B cell (primary cell): ENCODE results near the gene ADI1. TPM values are rescaled to one million over a fixed set of nuclear protein-coding genes. Genes with fewer than 3 reads are reported as not detected.

Experiments
- ATAC-seq: fragments of 200-7000 bp; cut with Tn5 transposase; one replicate; pipeline ENCODE4 v1.10.0; 2021; ENCODE audit warnings: low read depth, mild to moderate bottlenecking, moderate number of reproducible peaks, moderate library complexity
- CTCF ChIA-PET: fragments of 350-600 bp; sonication (Branson Sonifier 250); formaldehyde crosslinking; loops from one replicate; lab custom pipeline; 2021; ENCODE audit warnings: antibody characterized with exemption, inconsistent platforms; lab: Charles Lee
- POLR2A ChIA-PET: fragments of 350-600 bp; sonication (Branson Sonifier 250); formaldehyde crosslinking; loops from one replicate; lab custom pipeline; 2021; ENCODE audit warnings: antibody characterized with exemption; lab: Charles Lee
- DNase-seq: peaks from one replicate; pipeline ENCODE4 v3.0.0; 2013
- H2AFZ ChIP-seq: 2 replicates; pipeline ENCODE4 v1.6.1; 2012; ENCODE audit warnings: mild to moderate bottlenecking, low read depth, low read length; ENCODE audit not compliant: insufficient read depth, poor library complexity, severe bottlenecking
- H3K27ac ChIP-seq, 2 donors: 1 replicate in 1 of 2; 2 replicates in 1 of 2; pipeline ENCODE4 v1.5.1; 2012 to 2013; ENCODE audit warnings: low read length in 2 of 2, mild to moderate bottlenecking in 2 of 2, moderate library complexity in 1 of 2
- H3K27me3 ChIP-seq, 4 experiments: fragments of 200-600 bp in 1 of 4; sonication (generic) in 1 of 4; replicated peaks in 1 of 4; 1 replicate in 2 of 4; 2 replicates in 2 of 4; pipeline versions ENCODE4 v1.6.1 to v1.7.0; 2013 to 2016; ENCODE audit warnings: low read length in 3 of 4, mild to moderate bottlenecking in 2 of 4, mixed read lengths in 1 of 4, moderate library complexity in 1 of 4; ENCODE audit not compliant: insufficient read depth in 4 of 4, control insufficient read depth in 3 of 4; ENCODE audit errors: control extremely low read depth in 1 of 4
- H3K36me3 ChIP-seq, 2 experiments: replicated peaks in 1 of 2; 1 replicate in 1 of 2; 2 replicates in 1 of 2; pipeline versions ENCODE4 v1.6.1 to v1.7.1; 2013; ENCODE audit warnings: low read length in 1 of 2; ENCODE audit not compliant: insufficient read depth in 2 of 2, control insufficient read depth in 1 of 2; ENCODE audit errors: control extremely low read depth in 1 of 2, extremely low read depth in 1 of 2
- H3K4me1 ChIP-seq, 2 donors: fragments of 200-600 bp in 1 of 2; sonication (generic) in 1 of 2; 1 replicate in 1 of 2; 2 replicates in 1 of 2; pipeline versions ENCODE4 v1.5.1 to v1.6.1; 2013 to 2017; ENCODE audit warnings: low read length in 2 of 2; ENCODE audit not compliant: control insufficient read depth in 2 of 2, insufficient read depth in 2 of 2
- H3K4me2 ChIP-seq: replicated peaks from 2 replicates; pipeline ENCODE3; 2012; ENCODE audit warnings: mild to moderate bottlenecking, low read depth, low read length; ENCODE audit not compliant: poor library complexity, severe bottlenecking
- H3K4me3 ChIP-seq, 5 experiments: fragments of 200-600 bp in 1 of 5; sonication (generic) in 1 of 5; 1 replicate in 3 of 5; 2 replicates in 2 of 5; pipeline versions ENCODE4 v1.5.1 to v1.7.0; 2011 to 2016; ENCODE audit warnings: low read length in 4 of 5, mild to moderate bottlenecking in 4 of 5, low read depth in 2 of 5, control low read depth in 1 of 5, moderate library complexity in 1 of 5; ENCODE audit not compliant: insufficient read depth in 1 of 5; ENCODE audit errors: control extremely low read depth in 1 of 5, extremely low read depth in 1 of 5
- H3K79me2 ChIP-seq: fragments of 200-600 bp; sonication (generic); one replicate; pipeline ENCODE4 v1.6.0; 2016; ENCODE audit warnings: low read length; ENCODE audit not compliant: control insufficient read depth, insufficient read depth
- H3K9ac ChIP-seq: fragments of 200-600 bp; sonication (generic); 2 replicates; pipeline ENCODE4 v1.6.1; 2017; ENCODE audit warnings: mild to moderate bottlenecking, low read length, moderate library complexity
- H3K9me3 ChIP-seq, 3 donors: one replicate each; pipeline versions ENCODE4 v1.6.1 to v1.7.1; 2013; ENCODE audit warnings: low read length in 2 of 3; ENCODE audit not compliant: control insufficient read depth in 2 of 3, insufficient read depth in 1 of 3; ENCODE audit errors: control extremely low read depth in 1 of 3
- H4K20me1 ChIP-seq: 2 replicates; pipeline ENCODE4 v1.6.0; 2012; ENCODE audit warnings: mild to moderate bottlenecking, low read length; ENCODE audit not compliant: insufficient read depth, control insufficient read depth, poor library complexity, severe bottlenecking
- H3K27ac Mint-ChIP-seq: one replicate; pipeline ENCODE4 v1.8.0; 2021; ENCODE audit warnings: mixed read lengths
- H3K27me3 Mint-ChIP-seq: one replicate; pipeline ENCODE4 v1.8.0; 2021; ENCODE audit warnings: mixed read lengths
- H3K4me1 Mint-ChIP-seq: one replicate; pipeline ENCODE4 v1.8.0; 2021; ENCODE audit warnings: mixed read lengths
- H3K4me3 Mint-ChIP-seq: one replicate; pipeline ENCODE4 v1.8.0; 2021; ENCODE audit warnings: mixed read lengths
- H3K9me3 Mint-ChIP-seq: one replicate; pipeline ENCODE4 v1.8.0; 2022; ENCODE audit warnings: mixed read lengths; ENCODE audit not compliant: insufficient read depth
- EZH2 ChIP-seq: IDR thresholded peaks from 2 replicates; pipeline ENCODE4 v1.6.1; 2012; ENCODE audit warnings: borderline replicate concordance, low read depth, mild to moderate bottlenecking, moderate library complexity, low read length; ENCODE audit not compliant: insufficient read depth, poor library complexity, severe bottlenecking
- WGBS: methylation state at CpG from one replicate; pipeline ENCODE4 v1.1.5; 2013; ENCODE audit warnings: missing lambda C conversion rate; ENCODE audit not compliant: insufficient coverage; 5-methylcytosine and 5-hydroxymethylcytosine counted together
- intact Hi-C: fragments of 100-400 bp; cut with micrococcal nuclease; formaldehyde crosslinking; loops from one replicate; pipeline ENCODE4 v1.10.0; 2022
- polyA plus RNA-seq: library from polyadenylated mRNA; depleted of rRNA; stranded (reverse); fragments of >200 nt; gene quantifications from 2 replicates; pipeline ENCODE4 v1.2.3, GENCODE V29; 2012
- total RNA-seq, 2 donors: library from RNA; stranded (reverse); fragments of 120-200 nt in 1 of 2; gene quantifications; 1 replicate in 1 of 2; 2 replicates in 1 of 2; pipeline versions ENCODE4 v1.2.3 to v1.2.4, GENCODE V29; 2013 to 2022

ADI1 gene
- total and polyA plus RNA-seq, 2 donors (not counting 1 experiment from before 2014, with no cell fraction given): 15.2 to 23.1 TPM

DNA sequence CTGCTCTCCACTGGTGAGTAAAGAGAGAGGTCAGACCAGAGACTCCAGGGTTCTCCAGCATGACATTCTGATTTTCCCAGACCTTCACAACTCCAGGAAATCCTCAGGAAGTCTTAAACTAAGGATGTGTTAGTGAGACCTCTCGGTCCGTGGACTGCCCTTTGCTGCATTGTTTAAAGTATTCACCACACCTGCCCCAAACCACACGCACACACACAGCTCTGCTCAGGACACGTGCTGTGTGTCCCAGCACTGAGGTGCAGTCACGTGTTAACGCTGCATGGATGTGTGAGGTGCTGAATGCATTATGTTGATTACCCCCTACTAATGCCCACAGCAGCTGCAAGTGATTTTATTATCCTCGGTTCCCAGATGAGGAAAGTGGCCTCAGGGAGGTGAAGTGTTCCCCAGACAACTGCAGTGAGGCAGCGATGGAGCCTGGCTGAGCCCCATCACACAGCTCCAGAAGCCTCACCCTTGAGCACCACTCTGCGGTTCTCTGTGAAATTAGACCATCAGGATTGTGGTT, 71.5 kb downstream of the ADI1 start:
- no peak overlapping the region for H3K4me3 Mint-ChIP-seq
- Histone ChIP-seq H2AFZ (no peak overlapping the region), H3K4me3 (no peak overlapping the region), H3K27ac (no peak overlapping the region), H3K79me2 (peaks cover 12% of the 10 kb centered on the region), H3K9me3 (no peaks in the 10 kb centered on the region), H3K36me3 (peaks cover 2 to 78% of the 10 kb centered on the region in 2 experiments), H3K27me3 (no peaks in the 10 kb centered on the region), H3K4me1 (no peaks in the 10 kb centered on the region), H3K4me2 (no peak overlapping the region), H3K9ac (no peak overlapping the region), H4K20me1 (peaks cover under 1% of the 10 kb centered on the region)
- POLR2A ChIA-PET: no interaction called here
- DNase-seq (no peak), ATAC-seq (no peak)
- H3K4me1 Mint-ChIP-seq: no peaks in the 10 kb centered on the region
- H3K27ac Mint-ChIP-seq: no peak overlapping the region
- CTCF ChIA-PET: no interaction called here
- WGBS: 100% methylated on average over 1 of the region's 9 CpGs
- intact Hi-C loops: no loop called here
- no peaks in the 10 kb centered on the region for H3K9me3 Mint-ChIP-seq
- TF ChIP-seq EZH2: no peak
- H3K27me3 Mint-ChIP-seq: no peaks in the 10 kb centered on the region

Other genes starting within 250 kb of the ADI1 start
- 31.2 and 31.8 TPM in 2 replicates for gene EIPR1, start 141.7 kb downstream of the ADI1 start, total RNA-seq
- 32.2 and 37.0 TPM in 2 replicates for gene EIPR1, start 141.7 kb downstream of the ADI1 start, polyA plus RNA-seq
- 151 and 154 TPM in 2 replicates for gene TRAPPC12, start 139.8 kb downstream of the ADI1 start, total RNA-seq
- 66.4 and 80.9 TPM in 2 replicates for gene TRAPPC12, start 139.8 kb downstream of the ADI1 start, polyA plus RNA-seq
- 24.2 and 25.1 TPM in 2 replicates for gene RNASEH1, start 38.8 kb upstream of the ADI1 start, total RNA-seq
- gene RNASEH1, start 38.8 kb upstream of the ADI1 start, polyA plus RNA-seq: 7.2 and 13.0 TPM in 2 replicates
- gene RPS7, start 55.7 kb upstream of the ADI1 start, total RNA-seq: 1,454 and 1,548 TPM in 2 replicates
- 1,794 and 2,177 TPM in 2 replicates for gene RPS7, start 55.7 kb upstream of the ADI1 start, polyA plus RNA-seq
- gene COLEC11, start 75.6 kb upstream of the ADI1 start, total RNA-seq: not detected in 2 replicates
- 0.58 TPM in 1 of 2 replicates, not detected in the other for gene COLEC11, start 75.6 kb upstream of the ADI1 start, polyA plus RNA-seq
- gene ALLC, start 138.7 kb upstream of the ADI1 start, total RNA-seq: not detected in 2 replicates
- gene ALLC, start 138.7 kb upstream of the ADI1 start, polyA plus RNA-seq: not detected in 2 replicates
- gene DCDC2C, start 184.0 kb upstream of the ADI1 start, total RNA-seq: not detected in 2 replicates
- not detected in 2 replicates for gene DCDC2C, start 184.0 kb upstream of the ADI1 start, polyA plus RNA-seq